H1 (cell line): ENCODE results near the gene UGT1A9. TPM values are rescaled to one million over a fixed set of nuclear protein-coding genes. Genes with fewer than 3 reads are reported as not detected.

ENCODE experiments used
- CTCF ChIA-PET: fragments of 300-600 bp; sonication (Branson Sonifier 250); formaldehyde crosslinking; loops from one replicate; lab custom pipeline; 2021; ENCODE audit not compliant: partially characterized antibody; lab: Charles Lee
- POLR2A ChIA-PET: fragments of 300-600 bp; sonication (Branson Sonifier 250); formaldehyde crosslinking; loops from one replicate; lab custom pipeline; 2021; ENCODE audit warnings: inconsistent platforms; ENCODE audit not compliant: partially characterized antibody; lab: Charles Lee
- DNase-seq, 2 experiments: peaks; one replicate each; pipeline versions ENCODE4 v3.0.0 to v3.0.0-alpha.2; 2010 to 2022; ENCODE audit warnings: low spot score in 2 of 2, low read depth in 1 of 2, mixed read lengths in 1 of 2
- FAIRE-seq: peaks from 2 replicates; lab custom pipeline; 2011; peaks lifted over from hg19 to GRCh38; lab: Jason Lieb, UNC
- H2AFZ ChIP-seq: 2 replicates; pipeline ENCODE4 v1.8.1; 2012; ENCODE audit warnings: low read length, inconsistent platforms
- H2AK5ac ChIP-seq: 2 replicates; pipeline ENCODE4 v1.6.1; 2013; ENCODE audit warnings: low read depth, low read length
- H2BK120ac ChIP-seq: replicated peaks from 2 replicates; pipeline ENCODE3; 2013; ENCODE audit warnings: low read depth, low read length, inconsistent platforms
- H2BK12ac ChIP-seq: 2 replicates; pipeline ENCODE4 v1.6.1; 2013; ENCODE audit warnings: low read depth, low read length
- H2BK15ac ChIP-seq: 2 replicates; pipeline ENCODE4 v1.6.1; 2013; ENCODE audit warnings: low read length
- H2BK20ac ChIP-seq: 2 replicates; pipeline ENCODE4 v1.6.1; 2013; ENCODE audit warnings: low read length
- H2BK5ac ChIP-seq: 2 replicates; pipeline ENCODE4 v1.6.1; 2013; ENCODE audit warnings: low read depth, low read length
- H3K14ac ChIP-seq: 2 replicates; pipeline ENCODE4 v1.6.1; 2013; ENCODE audit warnings: inconsistent platforms; ENCODE audit not compliant: insufficient read length
- H3K18ac ChIP-seq: 2 replicates; pipeline ENCODE4 v1.6.1; 2013; ENCODE audit warnings: low read length; ENCODE audit errors: extremely low read depth
- H3K23ac ChIP-seq: 2 replicates; pipeline ENCODE4 v1.6.1; 2013; ENCODE audit warnings: inconsistent platforms; ENCODE audit not compliant: insufficient read length
- H3K23me2 ChIP-seq: 2 replicates; pipeline ENCODE4 v1.6.1; 2013; ENCODE audit warnings: low read depth, low read length
- H3K27ac ChIP-seq: 2 replicates; pipeline ENCODE4 v1.6.1; 2011; ENCODE audit warnings: low read depth, low read length, inconsistent platforms
- H3K27me3 ChIP-seq, 4 experiments: replicated peaks in 1 of 4; 1 replicate in 1 of 4; 2 replicates in 3 of 4; pipeline versions ENCODE4 v1.6.1 to v1.8.1; 2011 to 2013; ENCODE audit warnings: low read length in 3 of 4, mild to moderate bottlenecking in 3 of 4, inconsistent platforms in 2 of 4, mixed read lengths in 2 of 4, moderate library complexity in 1 of 4; ENCODE audit not compliant: control insufficient read depth in 3 of 4, insufficient read depth in 3 of 4; ENCODE audit errors: extremely low read depth in 1 of 4
- H3K36me3 ChIP-seq, 4 experiments: 2 replicates each; pipeline versions ENCODE4 v1.6.1 to v1.8.1; 2011 to 2013; ENCODE audit warnings: mild to moderate bottlenecking in 4 of 4, low read length in 3 of 4, moderate library complexity in 2 of 4, control low read depth in 1 of 4, inconsistent platforms in 1 of 4; ENCODE audit not compliant: insufficient read depth in 4 of 4, control insufficient read depth in 2 of 4
- H3K4ac ChIP-seq: replicated peaks from 2 replicates; pipeline ENCODE3; 2013; ENCODE audit warnings: low read length, low read depth, mixed read lengths, inconsistent platforms; ENCODE audit not compliant: insufficient read length
- H3K4me1 ChIP-seq, 4 experiments: replicated peaks in 1 of 4; 1 replicate in 1 of 4; 2 replicates in 3 of 4; pipeline versions ENCODE4 v1.6.1 to v1.8.1; 2011 to 2013; ENCODE audit warnings: low read length in 3 of 4, inconsistent platforms in 2 of 4, mixed read lengths in 1 of 4; ENCODE audit not compliant: insufficient read depth in 4 of 4, control insufficient read depth in 3 of 4
- H3K4me2 ChIP-seq, 2 experiments: 2 replicates each; pipeline versions ENCODE4 v1.6.1 to v1.8.1; 2011 to 2013; ENCODE audit warnings: low read depth in 2 of 2, low read length in 2 of 2, control low read depth in 1 of 2, inconsistent platforms in 1 of 2, mild to moderate bottlenecking in 1 of 2; ENCODE audit not compliant: insufficient read depth in 1 of 2
- H3K4me3 ChIP-seq, 4 experiments: fragments of 200-600, 300-600 bp in 1 of 4; sonication (generic), shearing (Covaris generic), sonication (Bioruptor Twin) in 1 of 4; 2 replicates each; pipeline versions ENCODE4 v1.5.1 to v1.8.1; 2011 to 2016; ENCODE audit warnings: low read length in 4 of 4, low read depth in 3 of 4, control low read depth in 2 of 4, inconsistent platforms in 2 of 4, mild to moderate bottlenecking in 2 of 4, mixed read lengths in 1 of 4, moderate library complexity in 1 of 4; ENCODE audit not compliant: insufficient read depth in 2 of 4; ENCODE audit errors: extremely low read depth in 1 of 4
- H3K56ac ChIP-seq: replicated peaks from 2 replicates; pipeline ENCODE3; 2013; ENCODE audit warnings: low read depth, mild to moderate bottlenecking, mixed read lengths, low read length, inconsistent platforms; ENCODE audit not compliant: insufficient read length
- H3K79me1 ChIP-seq: 2 replicates; pipeline ENCODE4 v1.6.1; 2013; ENCODE audit warnings: low read depth, low read length, control low read depth
- H3K79me2 ChIP-seq, 2 experiments: 2 replicates each; pipeline versions ENCODE4 v1.6.1 to v1.8.1; 2012 to 2013; ENCODE audit warnings: low read length in 2 of 2, mild to moderate bottlenecking in 2 of 2, inconsistent platforms in 1 of 2; ENCODE audit not compliant: insufficient read depth in 2 of 2, control insufficient read depth in 1 of 2
- H3K9ac ChIP-seq, 4 experiments: replicated peaks in 1 of 4; 1 replicate in 1 of 4; 2 replicates in 3 of 4; pipeline versions ENCODE4 v1.6.1 to v1.8.1; 2011 to 2013; ENCODE audit warnings: low read depth in 3 of 4, low read length in 3 of 4, control low read depth in 2 of 4, mild to moderate bottlenecking in 2 of 4, moderate library complexity in 2 of 4, inconsistent platforms in 1 of 4; ENCODE audit errors: extremely low read depth in 1 of 4
- H3K9me3 ChIP-seq, 2 experiments: 2 replicates each; pipeline versions ENCODE4 v1.6.1 to v1.8.1; 2012 to 2013; ENCODE audit warnings: mild to moderate bottlenecking in 2 of 2, moderate library complexity in 2 of 2, control low read depth in 1 of 2, inconsistent platforms in 1 of 2, low read depth in 1 of 2, low read length in 1 of 2, mixed read lengths in 1 of 2; ENCODE audit not compliant: insufficient read depth in 2 of 2
- H4K20me1 ChIP-seq, 2 experiments: replicated peaks in 1 of 2; 2 replicates each; pipeline versions ENCODE3 to v1.8.1; 2011 to 2013; ENCODE audit warnings: inconsistent platforms in 2 of 2, low read length in 2 of 2, mild to moderate bottlenecking in 1 of 2; ENCODE audit not compliant: insufficient read depth in 2 of 2, control insufficient read depth in 1 of 2
- H4K5ac ChIP-seq: 2 replicates; pipeline ENCODE4 v1.6.1; 2013; ENCODE audit warnings: low read length, low read depth, mixed read lengths, inconsistent platforms; ENCODE audit not compliant: insufficient read length
- H4K8ac ChIP-seq: 2 replicates; pipeline ENCODE4 v1.8.0; 2013; ENCODE audit warnings: mild to moderate bottlenecking, moderate library complexity, low read length, inconsistent platforms; ENCODE audit not compliant: insufficient read depth; ENCODE audit errors: extremely low read depth
- H4K91ac ChIP-seq: replicated peaks from 2 replicates; pipeline ENCODE3; 2013; ENCODE audit warnings: low read length, mixed read lengths, inconsistent platforms; ENCODE audit not compliant: insufficient read length
- EZH2 ChIP-seq: fragments of 200-600 bp; sonication (generic); IDR thresholded peaks from 2 replicates; pipeline ENCODE4 v1.7.1; 2012; ENCODE audit warnings: low read depth, mild to moderate bottlenecking, moderate library complexity, low read length, inconsistent platforms; ENCODE audit not compliant: severe bottlenecking
- JUN ChIP-seq: IDR thresholded peaks from 2 replicates; pipeline ENCODE4 v1.6.1; 2011; ENCODE audit warnings: low read depth, mild to moderate bottlenecking, improper control_type of control experiment, low read length
- POLR2AphosphoS5 ChIP-seq: IDR thresholded peaks from 2 replicates; pipeline ENCODE4 v1.6.1; 2011; ENCODE audit warnings: low read depth, low read length
- POU5F1 ChIP-seq: IDR thresholded peaks from 2 replicates; pipeline ENCODE4 v1.6.1; 2011; ENCODE audit warnings: low read depth, mild to moderate bottlenecking, low read length, moderate library complexity
- RBBP5 ChIP-seq: IDR thresholded peaks from 2 replicates; pipeline ENCODE4 v1.7.1; 2012; ENCODE audit warnings: low read depth, mild to moderate bottlenecking, inconsistent platforms, low read length, moderate library complexity, borderline replicate concordance
- SP4 ChIP-seq: IDR thresholded peaks from 2 replicates; pipeline ENCODE4 v1.6.1; 2012; ENCODE audit warnings: low read length, inconsistent platforms
- TBP ChIP-seq: IDR thresholded peaks from 2 replicates; pipeline ENCODE4 v1.6.1; 2011; ENCODE audit warnings: low read depth, low read length, improper control_type of control experiment
- WGBS, 2 experiments: shearing (Covaris generic) in 1 of 2; methylation state at CpG; one replicate each; pipeline versions ENCODE4 v1.1.6 to v1.1.7; 2013 to 2015; ENCODE audit warnings: low lambda C conversion rate in 2 of 2, mixed read lengths in 2 of 2, inconsistent platforms in 1 of 2, low coverage in 1 of 2, missing lambda C conversion rate in 1 of 2; ENCODE audit not compliant: insufficient replicate concordance in 2 of 2, insufficient coverage in 1 of 2, insufficient read length in 1 of 2; ENCODE audit errors: extremely low coverage in 1 of 2, missing lambda C conversion rate in 1 of 2; 5-methylcytosine and 5-hydroxymethylcytosine counted together
- polyA plus RNA-seq, 7 experiments: library from polyadenylated mRNA; depleted of rRNA in 3 of 7; stranded (reverse) in 5 of 7; unstranded in 2 of 7; fragments of >200 nt in 5 of 7; fragments of 200-250 nt in 2 of 7; gene quantifications; 1 replicate in 5 of 7; 2 replicates in 1 of 7; 4 replicates in 1 of 7; pipeline versions ENCODE4 v1.2.1 to v1.2.3, GENCODE V29; 2011 to 2013; ENCODE audit warnings: missing spikeins in 2 of 7, mixed read lengths in 2 of 7
- total RNA-seq: library from RNA; stranded (reverse); fragmentation: NEBNext Ultra II Directional; extraction: Animal tissue kit (Norgen Biotek cat#: 25700); gene quantifications from 2 replicates; pipeline ENCODE4 v1.2.1, GENCODE V29; 2021

UGT1A9 gene
- total and polyA plus RNA-seq, 2 of the 8 experiments (the other 6 are each of a cell fraction or from before 2014, with no cell fraction given), result not detected

- 88% methylated on average over 2 of the region's 2 CpGs; no CpG with 5 or more reads in 1 of the 2 experiments for WGBS, 2 experiments
- no peak overlapping the region for H4K91ac ChIP-seq
- no peak overlapping the region for H2BK15ac ChIP-seq
- no peaks in the 10 kb centered on the region for H3K36me3 ChIP-seq
- no peaks in the 10 kb centered on the region for H3K27me3 ChIP-seq
- no peak overlapping the region for H3K9ac ChIP-seq
- no peak overlapping the region for H3K4me2 ChIP-seq
- H2BK120ac ChIP-seq, result no peak overlapping the region
- no peak overlapping the region for H4K8ac ChIP-seq
- no peak overlapping the region for H4K5ac ChIP-seq
- no peak overlapping the region for H3K23ac ChIP-seq
- H3K79me2 ChIP-seq, result no peaks in the 10 kb centered on the region
- FAIRE-seq (no peak), DNase-seq (no peak)
- H2AFZ ChIP-seq, result no peak overlapping the region
- H3K9me3 ChIP-seq, result no peaks in the 10 kb centered on the region
- ChIA-PET POLR2A (no interaction called here), CTCF (interaction anchor here (0.8 kb wide), 1 partner anchor 579 kb away, joined by 3 read pairs; no protein-coding TSS in a partner anchor)
- H3K4me3 ChIP-seq, result no peak overlapping the region
- no peak overlapping the region for H2BK5ac ChIP-seq
- TF ChIP-seq EZH2, result no peak
- no peak for TF ChIP-seq SP4
- TF ChIP-seq JUN, result no peak
- no peak for TF ChIP-seq TBP
- no peak for TF ChIP-seq POU5F1
- TF ChIP-seq RBBP5, result no peak
- TF ChIP-seq POLR2AphosphoS5, result no peak
- H3K56ac ChIP-seq, result no peak overlapping the region
- H2BK20ac ChIP-seq, result no peak overlapping the region
- H3K14ac ChIP-seq, result no peak overlapping the region
- no peaks in the 10 kb centered on the region for H3K23me2 ChIP-seq
- H3K18ac ChIP-seq, result no peak overlapping the region
- no peak overlapping the region for H3K4ac ChIP-seq
- H3K27ac ChIP-seq, result no peak overlapping the region
- H3K4me1 ChIP-seq, result no peaks in the 10 kb centered on the region; a peak in 1 of 7 replicates
- H4K20me1 ChIP-seq, result no peaks in the 10 kb centered on the region
- no peak overlapping the region for H2AK5ac ChIP-seq
- H2BK12ac ChIP-seq, result no peak overlapping the region
- no peaks in the 10 kb centered on the region for H3K79me1 ChIP-seq
These were observed 4.3 kb downstream of the UGT1A9 start for GRCh38 chr2:233676046-233676445.
